Type B pancreatic cell (in vitro differentiated cells): Measurements from ENCODE around the gene GABRE. TPM values are rescaled to one million over a fixed set of nuclear protein-coding genes. Genes with fewer than 3 reads are reported as not detected.

ENCODE experiments used
- DNase-seq: peaks from one replicate; pipeline ENCODE4 v3.0.0; 2021; ENCODE audit warnings: mixed read lengths; ENCODE audit not compliant: unreplicated experiment; ENCODE audit errors: extremely low spot score
- H3K27ac Mint-ChIP-seq: 2 replicates; pipeline ENCODE4 v1.8.0; 2021; ENCODE audit warnings: mild to moderate bottlenecking, mixed read lengths
- H3K27me3 Mint-ChIP-seq: 2 replicates; pipeline ENCODE4 v1.8.0; 2021; ENCODE audit warnings: mixed read lengths
- H3K36me3 Mint-ChIP-seq: 2 replicates; pipeline ENCODE4 v1.8.0; 2021; ENCODE audit warnings: mixed read lengths
- H3K4me1 Mint-ChIP-seq: one replicate; pipeline ENCODE4 v1.8.0; 2021; ENCODE audit warnings: mixed read lengths; ENCODE audit not compliant: unreplicated experiment
- H3K4me3 Mint-ChIP-seq: 2 replicates; pipeline ENCODE4 v1.8.0; 2021; ENCODE audit warnings: mild to moderate bottlenecking, mixed read lengths
- H3K9me3 Mint-ChIP-seq: 2 replicates; pipeline ENCODE4 v1.8.0; 2021; ENCODE audit warnings: mixed read lengths
- total RNA-seq: library from RNA; stranded (reverse); gene quantifications from 2 replicates; pipeline ENCODE4 v1.2.1, GENCODE V29; 2021; ENCODE audit warnings: low replicate concordance
- TF ChIP-seq, protein P1 (sequence below): fragments of 200-600 bp; sonication (generic); conservative IDR thresholded peaks from 2 replicates; pipeline ENCODE4 v1.5.0; 2021; ENCODE audit warnings: antibody characterized with exemption, mild to moderate bottlenecking

The GABRE gene
- total RNA-seq, 1 donor from 2014 or later: 9.9 TPM

DNA sequence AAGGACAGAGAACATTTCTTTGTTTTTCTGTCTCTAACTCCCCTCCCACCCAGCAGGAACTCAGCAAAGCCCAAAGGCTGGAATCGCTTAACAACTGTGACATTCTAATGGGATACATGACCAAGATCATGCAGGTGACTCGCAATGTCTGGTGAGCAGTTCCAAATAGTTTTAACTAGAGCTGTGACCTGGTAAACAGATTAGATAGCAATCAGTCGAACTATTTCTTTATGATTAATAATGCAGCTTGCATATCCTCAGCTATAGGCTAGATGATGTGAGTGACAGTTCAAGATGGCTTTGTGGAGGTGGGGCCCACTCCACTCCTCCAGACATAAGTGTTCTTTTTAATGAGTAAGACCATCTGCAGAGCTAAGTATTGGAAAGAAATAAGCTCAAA, 20.0 kb upstream of the GABRE start:
- Mint-ChIP-seq H3K4me3 (no peak overlapping the region), H3K36me3 (no peaks in the 10 kb centered on the region), H3K9me3 (no peaks in the 10 kb centered on the region), H3K27me3 (no peaks in the 10 kb centered on the region), H3K27ac (no peak overlapping the region), H3K4me1 (no peaks in the 10 kb centered on the region)
- TF ChIP-seq, protein P1, sequence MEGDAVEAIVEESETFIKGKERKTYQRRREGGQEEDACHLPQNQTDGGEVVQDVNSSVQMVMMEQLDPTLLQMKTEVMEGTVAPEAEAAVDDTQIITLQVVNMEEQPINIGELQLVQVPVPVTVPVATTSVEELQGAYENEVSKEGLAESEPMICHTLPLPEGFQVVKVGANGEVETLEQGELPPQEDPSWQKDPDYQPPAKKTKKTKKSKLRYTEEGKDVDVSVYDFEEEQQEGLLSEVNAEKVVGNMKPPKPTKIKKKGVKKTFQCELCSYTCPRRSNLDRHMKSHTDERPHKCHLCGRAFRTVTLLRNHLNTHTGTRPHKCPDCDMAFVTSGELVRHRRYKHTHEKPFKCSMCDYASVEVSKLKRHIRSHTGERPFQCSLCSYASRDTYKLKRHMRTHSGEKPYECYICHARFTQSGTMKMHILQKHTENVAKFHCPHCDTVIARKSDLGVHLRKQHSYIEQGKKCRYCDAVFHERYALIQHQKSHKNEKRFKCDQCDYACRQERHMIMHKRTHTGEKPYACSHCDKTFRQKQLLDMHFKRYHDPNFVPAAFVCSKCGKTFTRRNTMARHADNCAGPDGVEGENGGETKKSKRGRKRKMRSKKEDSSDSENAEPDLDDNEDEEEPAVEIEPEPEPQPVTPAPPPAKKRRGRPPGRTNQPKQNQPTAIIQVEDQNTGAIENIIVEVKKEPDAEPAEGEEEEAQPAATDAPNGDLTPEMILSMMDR: no peak
- no peak for DNase-seq

DNA sequence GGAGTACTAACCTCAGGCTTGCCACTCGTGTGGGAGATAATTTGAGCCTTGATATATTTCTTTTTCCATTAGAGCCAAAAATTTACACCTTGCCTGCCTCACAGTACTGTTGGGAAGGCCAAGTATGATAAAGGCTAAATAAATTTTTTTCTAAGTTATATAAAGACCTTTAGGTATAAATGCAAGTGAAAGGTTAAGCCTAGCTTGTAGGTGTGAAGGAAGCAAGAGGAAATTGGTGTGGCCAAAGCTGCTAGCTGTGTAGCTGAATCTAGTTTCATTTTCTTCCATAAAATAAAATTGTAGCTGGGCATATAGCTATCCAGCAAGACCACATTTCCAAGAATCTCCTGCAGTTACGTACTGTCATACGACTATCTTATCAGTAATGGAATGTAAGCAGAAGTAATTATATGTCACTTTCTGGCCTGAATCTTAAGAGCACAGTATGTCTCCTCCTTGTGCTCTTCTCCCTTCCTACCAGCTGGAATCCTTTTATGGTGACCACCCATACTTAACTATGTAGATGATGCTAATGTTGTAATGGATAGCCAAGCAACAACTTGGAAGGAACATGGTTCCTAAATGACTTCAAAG, 14.3 kb upstream of the GABRE start:
- Mint-ChIP-seq H3K36me3 (no peaks in the 10 kb centered on the region), H3K27me3 (no peaks in the 10 kb centered on the region), H3K27ac (no peak overlapping the region), H3K4me1 (no peaks in the 10 kb centered on the region), H3K9me3 (no peaks in the 10 kb centered on the region), H3K4me3 (no peak overlapping the region)
- DNase-seq: no peak
- TF ChIP-seq, protein P1: no peak

- TF ChIP-seq, protein P1: no peak
- Mint-ChIP-seq H3K4me1 (no peaks in the 10 kb centered on the region), H3K27me3 (no peaks in the 10 kb centered on the region), H3K27ac (no peak overlapping the region), H3K36me3 (no peaks in the 10 kb centered on the region), H3K4me3 (no peak overlapping the region), H3K9me3 (no peaks in the 10 kb centered on the region)
- DNase-seq: no peak
These were observed 12.6 kb upstream of the GABRE start for GRCh38 chrX:151987108-151987507.

DNA sequence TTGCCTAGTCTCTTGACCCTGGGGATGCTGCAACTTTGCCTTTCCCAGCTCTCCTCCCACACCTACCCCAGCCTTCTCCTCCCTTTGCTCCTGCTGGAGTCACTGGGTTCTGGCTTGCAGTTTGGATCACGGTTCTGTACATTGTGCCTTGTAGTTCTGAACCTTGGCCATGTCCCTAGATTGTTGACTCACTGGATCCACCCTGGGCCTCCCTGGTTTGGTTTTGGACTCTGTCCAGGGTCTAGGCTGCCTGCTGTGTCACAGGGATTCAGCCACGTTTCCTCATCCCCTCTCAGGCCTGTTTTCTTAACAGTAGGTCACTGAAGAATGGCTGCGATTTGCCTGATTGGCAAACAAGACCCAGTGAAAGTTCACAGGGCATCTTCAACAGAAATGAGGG, 11.5 kb upstream of the GABRE start:
- H3K4me3 Mint-ChIP-seq: no peak overlapping the region
- TF ChIP-seq, protein P1: no peak
- no peak overlapping the region for H3K27ac Mint-ChIP-seq
- no peaks in the 10 kb centered on the region for H3K27me3 Mint-ChIP-seq
- no peaks in the 10 kb centered on the region for H3K36me3 Mint-ChIP-seq
- DNase-seq: no peak
- no peaks in the 10 kb centered on the region for H3K4me1 Mint-ChIP-seq
- H3K9me3 Mint-ChIP-seq: no peaks in the 10 kb centered on the region

GRCh38 chrX:151985531-151985930, 11.1 kb upstream of the GABRE start:
- Mint-ChIP-seq H3K27ac (no peak overlapping the region), H3K36me3 (no peaks in the 10 kb centered on the region)

More at GRCh38 chrX:151985531-151985930, 11.1 kb upstream of the GABRE start:
- no peak for DNase-seq
- no peaks in the 10 kb centered on the region for H3K9me3 Mint-ChIP-seq
- H3K4me1 Mint-ChIP-seq: no peaks in the 10 kb centered on the region
- TF ChIP-seq, protein P1: no peak
- H3K27me3 Mint-ChIP-seq: no peaks in the 10 kb centered on the region
- no peak overlapping the region for H3K4me3 Mint-ChIP-seq
